Measurements from ENCODE around the gene SPNS3. TPM values are rescaled to one million over a fixed set of nuclear protein-coding genes. Genes with fewer than 3 reads are reported as not detected.

The SPNS3 gene
- total RNA-seq, 1 donor from 2014 or later, result not detected

GRCh38 chr17:4504188-4504587 lies 70.4 kb downstream of the SPNS3 start:
- Histone ChIP-seq H3K4me3 (no peak overlapping the region), H3K36me3 (no peaks in the 10 kb centered on the region), H3K27me3 (no peaks in the 10 kb centered on the region), H3K9me3 (no peaks in the 10 kb centered on the region), H3K4me1 (peaks cover 27 to 34% of the 10 kb centered on the region in 2 donors), H3K27ac (no peak overlapping the region)
- DNase-seq (ENCODE audit: low spot score in 2 of 2), result no peak
- no peak for TF ChIP-seq CTCF (IDR thresholded peaks at IDR 0.05)
- intact Hi-C loops (cut with DNase I), result no loop called here

GRCh38 chr17:4505187-4505586 lies 71.4 kb downstream of the SPNS3 start:
- Histone ChIP-seq H3K36me3 (no peaks in the 10 kb centered on the region), H3K9me3 (no peaks in the 10 kb centered on the region), H3K27me3 (no peaks in the 10 kb centered on the region), H3K4me1 (peaks cover 23 to 31% of the 10 kb centered on the region in 2 donors), H3K27ac (no peak overlapping the region), H3K4me3 (no peak overlapping the region)
- intact Hi-C loops (cut with DNase I), result no loop called here
- TF ChIP-seq CTCF (IDR thresholded peaks at IDR 0.05), result no peak
- DNase-seq (ENCODE audit: low spot score in 2 of 2), result no peak

- Histone ChIP-seq H3K36me3 (no peaks in the 10 kb centered on the region), H3K4me1 (peaks cover 25 to 32% of the 10 kb centered on the region in 2 donors), H3K27ac (peak overlapping the region; percentile 23 to 87), H3K27me3 (no peaks in the 10 kb centered on the region), H3K4me3 (no peak overlapping the region), H3K9me3 (no peaks in the 10 kb centered on the region)
- no peak for TF ChIP-seq CTCF (IDR thresholded peaks at IDR 0.05)
- DNase-seq (ENCODE audit: low spot score in 2 of 2), result no peak
- intact Hi-C loops (cut with DNase I), result no loop called here
Observed at GRCh38 chr17:4506175-4506813, 72.6 kb downstream of the SPNS3 start.

- Histone ChIP-seq H3K27me3 (no peaks in the 10 kb centered on the region), H3K9me3 (no peaks in the 10 kb centered on the region), H3K27ac (peak overlapping the region; percentile 23 to 87), H3K36me3 (no peaks in the 10 kb centered on the region), H3K4me3 (no peak overlapping the region), H3K4me1 (peaks cover 25 to 32% of the 10 kb centered on the region in 2 donors)
- intact Hi-C loops (cut with DNase I), result no loop called here
- no peak for DNase-seq (ENCODE audit: low spot score in 2 of 2)
- TF ChIP-seq CTCF (IDR thresholded peaks at IDR 0.05), result no peak
Observed at GRCh38 chr17:4506892-4507291, 73.2 kb downstream of the SPNS3 start.

- Histone ChIP-seq H3K4me1 (peaks cover 25 to 32% of the 10 kb centered on the region in 2 donors), H3K36me3 (no peaks in the 10 kb centered on the region), H3K9me3 (no peaks in the 10 kb centered on the region), H3K27ac (peak overlapping the region; percentile 84 to 87), H3K27me3 (no peaks in the 10 kb centered on the region), H3K4me3 (no peak overlapping the region)
- intact Hi-C loops (cut with DNase I), result no loop called here
- TF ChIP-seq CTCF (IDR thresholded peaks at IDR 0.05), result no peak
- DNase-seq (ENCODE audit: low spot score in 2 of 2), result no peak
Observed at GRCh38 chr17:4507361-4508111, 73.8 kb downstream of the SPNS3 start.

Data from ascending aorta (tissue), 2 donors.